ENCODE data around the gene MYH3.

The MYH3 gene

DNA sequence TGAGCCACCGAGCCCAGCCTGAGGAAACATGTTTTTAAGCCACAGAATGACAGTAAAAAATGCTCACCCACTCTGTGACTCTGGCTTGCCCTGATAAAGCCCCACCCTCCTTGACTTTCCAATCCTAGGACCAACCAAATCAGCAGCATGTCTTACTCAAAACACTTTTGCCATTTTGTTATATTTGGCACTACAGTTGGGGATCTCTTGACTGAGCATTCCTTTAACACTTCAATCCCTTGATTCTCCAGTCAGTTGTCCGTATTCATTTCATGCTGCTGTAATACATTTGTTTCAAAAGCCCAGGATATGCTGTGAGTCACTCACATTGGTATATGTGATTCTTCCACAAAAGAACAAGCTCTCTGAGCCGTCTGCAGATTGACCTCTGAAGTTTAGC, 8.2 kb downstream of the MYH3 start:
- DNase-seq (ENCODE audit: low spot score), result no peak

GRCh38 chr17:10648381-10648780, 8.7 kb downstream of the MYH3 start:
- no peak for DNase-seq (ENCODE audit: low spot score)

DNA sequence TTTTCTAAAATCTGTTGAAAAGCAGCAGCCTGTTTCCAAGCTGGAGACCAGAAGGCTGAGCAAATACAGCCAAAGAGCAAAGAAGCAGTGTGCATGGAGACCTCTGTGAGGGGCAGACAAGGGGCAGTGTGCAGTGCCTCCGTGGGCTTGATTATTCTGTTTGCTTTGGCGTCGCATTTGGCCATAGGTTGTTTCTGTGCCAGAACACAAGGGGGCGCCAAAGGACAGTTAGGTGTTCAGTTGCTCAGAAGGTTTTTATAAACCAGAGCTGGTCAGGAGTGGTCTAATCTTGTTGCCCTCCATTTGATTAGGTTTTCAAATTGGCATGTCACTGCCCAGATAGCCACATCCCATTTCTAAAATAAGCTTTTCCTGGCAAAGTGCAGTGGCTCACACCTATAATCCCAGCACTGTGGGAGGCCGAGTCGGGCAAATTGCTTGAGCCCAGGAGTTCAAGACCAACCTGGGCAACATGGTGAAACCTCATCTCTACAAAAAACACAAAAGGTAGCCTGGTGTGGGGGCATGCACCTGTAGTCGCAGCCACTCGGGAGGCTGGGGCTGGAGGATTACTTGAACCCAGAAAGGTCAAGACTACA, 10.6 kb downstream of the MYH3 start:
- DNase-seq (ENCODE audit: low spot score), result peak; percentile 70

DNA sequence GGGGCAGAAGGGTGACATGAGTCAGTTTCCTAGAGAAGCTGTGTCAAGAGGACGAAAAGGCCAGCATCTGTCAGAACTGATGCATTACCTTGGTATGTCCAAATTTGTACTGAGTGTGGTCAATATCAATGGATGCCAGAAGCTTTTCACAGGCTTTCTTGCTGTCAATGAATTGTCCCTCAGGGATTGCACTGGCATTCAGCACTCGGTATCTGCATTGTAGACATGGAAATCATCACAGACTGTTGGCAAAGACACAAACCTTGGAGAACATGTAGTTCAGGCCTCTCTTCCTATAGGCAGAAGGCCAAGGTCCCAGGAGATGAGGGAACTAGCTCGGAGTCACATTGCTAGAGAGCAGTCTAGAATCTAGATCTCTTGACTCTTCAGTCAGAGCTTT, 16.6 kb downstream of the MYH3 start:
- no peak for DNase-seq (ENCODE audit: low spot score)

DNA sequence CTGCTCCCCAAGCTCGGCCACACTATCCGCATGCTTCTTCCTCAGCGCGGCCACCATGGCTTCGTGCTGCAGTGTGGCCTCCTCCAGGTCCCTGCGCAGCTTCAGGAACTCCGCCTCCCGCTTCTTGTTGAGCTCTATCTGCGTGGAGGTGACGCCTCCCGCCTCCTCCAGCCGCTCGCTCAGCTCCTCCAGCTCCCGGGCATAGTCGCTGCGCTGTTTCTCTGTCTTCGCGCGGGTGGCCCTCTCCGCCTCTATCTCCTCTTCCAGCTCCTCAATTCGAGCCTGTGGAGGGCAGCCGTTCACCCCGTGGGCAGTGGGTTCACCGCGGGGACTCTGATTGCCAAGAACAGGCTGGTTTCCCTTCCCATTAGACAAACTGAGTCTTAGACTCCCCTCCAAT, 19.0 kb downstream of the MYH3 start:
- no peak for DNase-seq (ENCODE audit: low spot score)

- DNase-seq (ENCODE audit: low spot score), result no peak
Measured at GRCh38 chr17:10635290-10635689, 21.8 kb downstream of the MYH3 start.

DNA sequence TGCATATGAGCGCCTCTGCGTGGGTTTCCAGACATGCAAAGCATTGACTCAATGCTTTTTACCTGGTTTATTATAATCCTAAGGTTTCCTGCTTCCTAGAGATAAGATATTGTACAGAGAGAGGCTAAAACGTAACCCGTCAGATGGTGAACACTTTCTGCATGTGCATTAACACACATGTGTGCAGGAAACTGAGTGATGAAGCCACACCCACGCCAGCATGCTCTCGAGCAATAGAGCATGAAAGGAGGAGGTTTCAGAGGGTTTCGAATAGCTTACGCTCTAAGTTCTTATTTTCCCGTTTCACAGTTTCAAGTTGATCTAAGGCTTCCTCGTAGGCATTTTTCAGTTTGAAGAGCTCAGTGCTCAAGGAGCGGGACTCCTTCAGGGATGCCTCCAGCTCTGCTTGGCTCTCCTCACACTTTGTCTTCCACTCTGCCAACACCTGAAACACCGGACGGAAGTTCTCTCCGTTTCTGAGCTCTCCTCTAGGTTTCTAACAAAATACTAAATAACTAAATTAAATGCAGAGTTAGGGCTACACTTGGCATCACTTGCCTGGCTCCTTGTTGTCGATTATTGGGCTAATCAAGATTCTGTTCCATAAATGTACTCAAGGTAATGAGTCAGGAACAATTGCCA, 23.2 kb downstream of the MYH3 start:
- DNase-seq (ENCODE audit: low spot score), result no peak

DNA sequence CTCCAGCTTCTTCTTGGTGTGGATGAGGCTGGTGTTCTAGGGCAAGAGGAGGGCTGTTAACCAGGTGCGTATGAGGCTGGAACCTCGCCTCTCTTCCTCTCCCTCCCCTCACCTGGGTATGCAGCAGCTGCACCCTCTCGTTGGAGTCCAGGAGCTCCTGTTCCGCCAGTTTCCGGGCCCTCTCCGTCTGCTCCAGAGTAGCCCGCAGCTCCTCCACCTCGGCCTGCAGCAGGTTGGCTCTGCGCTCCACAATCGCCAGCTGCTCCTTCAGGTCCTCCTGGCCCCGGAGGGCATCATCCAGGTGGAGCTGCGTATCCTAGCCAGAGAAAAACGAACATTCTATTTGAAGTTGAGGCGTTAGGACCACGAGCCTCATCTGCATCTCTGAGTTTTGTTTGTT, 25.4 kb downstream of the MYH3 start:
- no peak for DNase-seq (ENCODE audit: low spot score)

- DNase-seq (ENCODE audit: low spot score), result peak; percentile 38
Measured at GRCh38 chr17:10631048-10631700, 25.9 kb downstream of the MYH3 start.

DNA sequence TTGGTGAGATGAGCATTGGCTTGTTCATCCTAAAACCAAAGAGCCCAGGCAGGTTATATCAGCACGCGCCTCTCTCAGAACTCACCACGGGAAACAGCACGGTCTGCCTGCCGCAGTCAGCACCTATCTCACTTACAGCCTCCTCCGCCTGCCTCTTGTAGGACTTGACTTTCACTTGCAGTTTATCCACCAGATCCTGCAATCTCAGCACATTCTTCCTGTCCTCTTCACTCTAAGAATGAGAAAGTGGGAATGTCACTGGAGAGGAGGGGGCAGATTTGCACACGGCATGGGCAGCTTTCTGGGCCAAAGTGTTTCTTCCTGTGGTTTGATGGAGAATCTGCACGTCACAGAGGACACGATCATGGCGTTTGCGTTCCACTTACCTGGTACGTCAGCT, 27.4 kb downstream of the MYH3 start:
- no peak for DNase-seq (ENCODE audit: low spot score)

DNA sequence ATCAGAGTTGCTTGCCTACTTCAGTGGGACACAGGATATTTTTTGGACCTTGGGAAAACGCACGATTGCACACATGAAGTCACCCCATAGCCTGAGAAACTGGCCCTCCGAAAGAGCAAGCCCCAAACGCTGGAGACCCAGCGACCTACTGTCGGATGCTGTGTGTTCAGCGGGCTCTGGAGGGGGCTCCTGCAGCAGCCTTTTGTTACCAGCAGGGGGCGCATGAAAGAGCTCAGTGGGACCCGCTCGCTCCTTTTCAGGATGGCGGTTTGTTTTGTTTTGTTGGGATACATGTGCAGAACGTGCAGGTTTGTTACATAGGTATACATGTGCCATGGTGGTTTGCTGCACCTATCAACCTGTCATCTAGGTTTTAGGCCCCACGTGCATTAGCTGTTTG, 28.4 kb downstream of the MYH3 start:
- no peak for DNase-seq (ENCODE audit: low spot score)

DNA sequence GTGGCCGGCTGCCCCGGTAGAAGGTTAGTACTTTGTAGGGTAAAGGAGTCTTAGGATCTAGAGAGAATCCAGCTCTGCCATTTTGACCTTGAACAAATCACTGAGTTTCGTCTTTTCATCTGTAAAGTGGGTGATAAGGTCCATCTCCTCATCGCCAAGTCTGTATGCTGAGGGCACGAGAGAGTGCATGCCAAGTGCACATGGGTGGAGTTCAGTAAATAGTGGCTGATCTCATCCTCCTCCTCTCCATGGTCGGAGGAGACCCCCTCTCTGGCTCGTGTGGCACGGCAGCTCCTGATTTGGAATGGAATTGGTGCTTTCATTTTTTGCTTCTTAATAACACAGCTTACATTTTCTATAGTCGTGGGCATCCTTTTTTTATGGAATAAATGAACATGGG, 30.7 kb downstream of the MYH3 start:
- DNase-seq (ENCODE audit: low spot score), result no peak

DNA sequence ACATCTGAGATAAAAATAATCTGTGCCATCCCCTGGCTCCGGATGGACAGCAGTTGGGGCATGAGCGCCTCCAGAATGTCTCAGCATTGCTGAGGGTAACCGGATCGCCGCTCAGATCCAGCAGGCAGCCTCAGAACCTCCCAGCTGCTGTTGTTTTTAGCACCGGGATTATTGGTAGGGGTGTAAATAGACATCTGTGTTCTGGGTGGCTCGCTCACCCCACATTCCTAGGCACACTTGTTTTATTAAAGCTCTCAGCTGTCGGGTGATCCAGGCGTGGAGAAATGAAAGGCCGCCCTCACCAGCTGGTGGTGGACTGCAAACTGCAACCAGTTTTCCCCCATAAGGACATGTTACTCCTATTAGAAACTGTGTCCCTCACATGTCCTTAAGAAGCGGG, 32.1 kb downstream of the MYH3 start:
- no peak for DNase-seq (ENCODE audit: low spot score)

DNA sequence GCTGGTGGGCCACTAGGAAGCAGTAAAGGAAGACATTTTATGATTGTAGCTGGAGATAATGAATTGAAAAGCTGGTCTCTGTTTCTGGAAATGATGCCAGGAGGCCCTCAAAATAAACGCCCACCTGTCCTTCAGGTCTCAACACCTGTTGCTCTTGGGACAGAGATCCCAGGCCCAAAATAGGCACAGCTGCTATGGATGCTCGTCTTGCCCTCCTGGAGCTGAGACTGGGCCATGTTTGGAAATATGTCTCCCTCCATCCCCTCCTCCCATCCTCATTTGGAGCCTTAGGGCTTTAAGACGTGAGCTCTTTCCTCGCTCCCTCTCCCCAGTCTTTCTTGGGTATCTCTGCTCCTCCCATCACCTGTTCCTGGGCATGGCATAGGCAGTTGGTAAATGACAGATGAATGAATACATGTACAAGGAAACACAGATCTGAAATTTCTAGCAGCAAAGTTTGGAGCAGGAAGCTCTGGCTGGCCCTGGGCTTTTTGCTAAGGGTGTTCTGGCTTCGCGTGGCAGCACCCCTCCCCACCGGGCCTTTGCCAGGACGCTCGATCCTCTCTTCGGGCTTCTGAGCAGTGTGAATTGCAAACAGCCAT, 33.3 kb downstream of the MYH3 start:
- no peak for DNase-seq (ENCODE audit: low spot score)

- DNase-seq (ENCODE audit: low spot score), result no peak
Measured at GRCh38 chr17:10622617-10623485, 34.3 kb downstream of the MYH3 start.

DNA sequence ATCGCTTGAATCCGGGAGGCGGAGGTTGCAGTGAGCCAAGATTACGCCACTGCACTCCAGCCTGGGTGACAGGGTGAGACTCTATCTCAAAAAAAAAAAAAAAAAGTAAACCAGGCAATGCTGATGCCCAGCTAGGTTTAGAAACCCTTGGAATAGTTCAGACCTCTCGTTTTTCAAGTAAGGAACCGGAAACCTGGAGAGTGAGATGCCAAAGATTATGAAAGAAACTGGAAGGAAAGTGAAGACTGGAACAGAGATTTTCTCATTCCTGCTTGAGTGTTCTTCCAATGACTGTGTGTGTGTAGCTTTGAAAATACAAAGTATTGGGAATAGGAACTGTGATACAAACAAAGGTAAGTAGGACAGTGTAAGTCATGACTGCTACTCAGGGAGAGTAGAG, 35.7 kb downstream of the MYH3 start:
- no peak for DNase-seq (ENCODE audit: low spot score)

DNA sequence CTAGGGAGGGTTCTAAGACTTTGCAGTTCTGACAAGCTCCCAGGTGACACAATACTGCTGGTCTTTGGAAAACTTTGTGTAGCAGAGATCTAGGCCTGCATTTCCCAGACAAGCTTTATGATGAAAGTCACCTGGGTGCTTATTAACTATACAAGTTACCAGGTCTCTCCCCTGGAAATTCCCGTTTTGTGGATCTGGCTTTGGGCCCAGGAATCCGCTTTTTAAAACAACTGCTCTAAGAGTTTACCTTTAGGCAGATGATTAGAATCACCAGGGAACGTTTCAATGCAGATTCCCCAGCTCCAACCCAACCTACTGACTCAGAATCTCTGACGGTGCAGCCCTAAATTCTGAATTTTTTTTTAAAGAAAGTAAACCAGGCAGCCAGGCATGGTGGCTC, 36.3 kb downstream of the MYH3 start:
- no peak for DNase-seq (ENCODE audit: low spot score)

DNA sequence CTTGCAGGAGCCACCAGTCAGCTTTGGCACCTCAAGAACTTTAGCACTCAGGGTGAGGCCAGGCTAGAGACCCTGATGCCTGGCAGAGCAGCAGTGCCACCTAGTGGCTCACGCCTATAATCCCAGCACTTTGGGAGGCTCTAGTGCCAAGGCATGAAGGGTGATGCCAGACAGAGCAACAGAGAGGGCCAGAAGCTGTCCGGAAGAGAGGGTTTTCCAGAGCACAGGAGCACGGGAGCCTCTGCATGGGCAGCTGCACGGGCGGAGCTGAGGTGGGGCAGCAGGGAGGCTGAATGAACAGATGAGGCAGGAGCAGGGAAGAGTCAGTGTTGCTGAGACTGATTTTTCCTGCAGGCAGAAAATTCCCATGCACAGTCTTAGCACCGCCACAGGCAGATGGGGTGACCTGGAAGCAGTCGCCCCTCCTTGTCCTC, 38.9 kb downstream of the MYH3 start:
- peak; percentile 68 for DNase-seq (ENCODE audit: low spot score)

DNA sequence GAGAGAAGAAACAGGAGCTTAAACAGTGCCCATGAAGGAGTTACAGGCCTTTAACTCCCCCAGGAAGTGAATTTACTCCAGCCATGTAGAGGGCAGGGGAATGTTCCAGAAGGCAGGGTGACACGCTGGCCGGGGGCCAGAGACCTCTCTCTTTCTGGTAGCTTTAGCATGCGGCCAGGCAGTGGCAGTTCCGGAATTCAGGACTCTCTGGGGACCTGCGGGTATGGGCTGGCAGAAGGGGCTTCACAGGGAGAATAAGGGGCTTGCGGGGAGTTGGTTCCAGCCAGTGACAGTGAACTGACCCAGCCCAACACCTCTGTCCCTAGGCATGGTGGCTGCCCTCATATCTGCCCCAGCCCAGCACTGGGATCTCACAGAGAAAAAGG, 40.0 kb downstream of the MYH3 start:
- no peak for DNase-seq (ENCODE audit: low spot score)

DNA sequence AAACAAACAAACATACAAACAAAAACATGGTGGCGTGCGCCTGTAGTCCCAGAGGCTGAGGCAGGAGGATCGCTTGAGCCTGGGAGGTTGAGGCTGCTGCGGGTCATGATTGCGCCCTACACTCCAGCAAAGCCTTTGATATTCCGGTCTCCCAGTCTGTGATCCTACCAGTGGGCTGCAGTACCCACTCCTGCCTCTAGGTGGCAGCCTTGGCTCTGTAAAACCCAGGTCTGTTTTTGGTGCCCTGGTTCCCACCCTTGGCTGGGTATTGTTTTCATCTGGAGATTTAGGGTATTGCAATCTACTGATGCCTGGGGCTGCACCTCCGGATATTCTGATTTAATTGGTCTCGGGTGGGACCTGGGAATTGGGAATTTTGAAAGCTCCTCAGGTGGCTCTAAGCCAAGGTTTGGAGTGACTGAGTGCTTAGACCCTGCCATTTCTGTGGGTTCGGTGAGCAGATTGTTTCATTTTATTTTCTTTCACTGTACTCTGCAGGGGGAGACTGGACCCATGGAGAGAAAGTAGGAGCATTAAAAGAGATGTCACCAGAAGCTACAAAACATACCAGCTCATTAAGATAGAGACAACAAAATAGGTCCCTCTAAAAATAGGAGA, 40.5 kb downstream of the MYH3 start:
- DNase-seq (ENCODE audit: low spot score), result peak; percentile 66

DNA sequence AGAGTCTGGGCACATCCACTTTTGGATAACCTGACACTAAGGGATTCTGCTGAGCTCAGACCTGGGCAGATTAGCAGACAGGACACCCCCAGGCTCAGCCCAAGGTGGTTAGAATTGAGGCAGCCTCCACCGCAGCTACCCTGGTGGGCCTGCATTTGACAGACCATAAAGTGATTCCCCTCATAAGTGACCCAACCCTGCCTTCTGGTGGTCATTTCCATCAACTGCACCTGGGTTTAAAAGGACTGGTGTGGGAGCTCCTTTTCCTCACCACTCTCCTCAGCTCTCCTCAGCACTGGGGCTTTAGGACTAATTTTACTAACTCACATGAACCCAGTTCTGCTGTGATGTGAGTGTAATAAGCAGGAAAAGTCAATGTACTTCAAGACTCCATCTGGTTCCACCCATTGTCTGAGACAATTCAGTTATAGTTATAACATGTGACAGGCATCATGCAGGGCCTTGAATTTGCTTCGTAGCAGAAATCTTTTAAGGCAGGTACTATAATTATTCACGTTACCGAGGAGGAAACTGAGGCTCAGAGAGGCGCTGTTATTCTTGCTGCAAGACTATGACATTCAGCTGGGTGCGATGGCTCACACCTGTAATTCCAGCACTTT, 42.5 kb downstream of the MYH3 start:
- DNase-seq (ENCODE audit: low spot score), result peak; percentile 31
